ENCODE measurements around the gene C14orf132.
A peak's percentile ranks its signal among the peaks of the same experiment; 100 is the strongest.
"Not testable (repeated sequence)": the region's sequence is repeated elsewhere in the genome, so short reads cannot be mapped to it uniquely, and the experiment has no call there.

C14orf132 gene

DNA sequence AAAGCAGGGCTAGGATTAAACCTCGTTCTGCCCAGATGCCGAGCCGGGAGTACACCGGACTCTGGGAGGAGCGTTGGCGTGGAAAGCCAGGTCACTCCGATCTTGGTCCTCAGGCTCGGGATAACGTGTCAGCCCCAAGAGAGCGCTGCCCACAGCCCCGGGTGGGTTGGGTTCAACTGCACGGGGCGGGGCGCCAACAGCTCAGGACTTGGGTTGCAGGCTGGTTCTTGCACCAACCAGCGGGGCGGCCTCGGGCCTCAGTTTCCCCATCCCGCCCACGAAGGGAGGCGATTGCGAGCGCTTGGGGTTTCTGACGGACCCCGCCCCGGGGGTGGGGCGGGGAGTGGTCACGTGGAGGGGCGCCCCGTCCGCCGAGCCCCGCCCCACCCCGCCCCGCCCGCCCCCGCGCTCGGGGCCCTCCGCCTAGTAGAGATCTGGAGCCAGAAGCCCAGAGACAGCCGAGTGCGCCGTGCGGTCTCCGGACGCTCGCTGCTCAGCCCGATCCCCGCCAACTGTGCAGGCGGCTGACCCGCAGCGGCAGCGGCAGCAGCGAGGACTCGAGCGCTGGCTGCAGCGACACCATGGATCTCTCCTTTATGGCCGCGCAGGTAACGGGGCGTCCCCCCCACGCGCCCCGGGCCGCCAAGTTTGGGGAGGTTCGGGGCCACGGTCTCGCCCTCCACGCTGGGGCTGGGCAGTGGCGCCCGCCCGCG, at the start of gene C14orf132:
Gene C14orf132, plus strand, starts transcription at position 443 of the 713 bp plus-strand sequence. Its CDS starts 139 bp downstream, at position 582.
- peak in 1 of 2 experiments; percentile 48 for DNase-seq

DNA sequence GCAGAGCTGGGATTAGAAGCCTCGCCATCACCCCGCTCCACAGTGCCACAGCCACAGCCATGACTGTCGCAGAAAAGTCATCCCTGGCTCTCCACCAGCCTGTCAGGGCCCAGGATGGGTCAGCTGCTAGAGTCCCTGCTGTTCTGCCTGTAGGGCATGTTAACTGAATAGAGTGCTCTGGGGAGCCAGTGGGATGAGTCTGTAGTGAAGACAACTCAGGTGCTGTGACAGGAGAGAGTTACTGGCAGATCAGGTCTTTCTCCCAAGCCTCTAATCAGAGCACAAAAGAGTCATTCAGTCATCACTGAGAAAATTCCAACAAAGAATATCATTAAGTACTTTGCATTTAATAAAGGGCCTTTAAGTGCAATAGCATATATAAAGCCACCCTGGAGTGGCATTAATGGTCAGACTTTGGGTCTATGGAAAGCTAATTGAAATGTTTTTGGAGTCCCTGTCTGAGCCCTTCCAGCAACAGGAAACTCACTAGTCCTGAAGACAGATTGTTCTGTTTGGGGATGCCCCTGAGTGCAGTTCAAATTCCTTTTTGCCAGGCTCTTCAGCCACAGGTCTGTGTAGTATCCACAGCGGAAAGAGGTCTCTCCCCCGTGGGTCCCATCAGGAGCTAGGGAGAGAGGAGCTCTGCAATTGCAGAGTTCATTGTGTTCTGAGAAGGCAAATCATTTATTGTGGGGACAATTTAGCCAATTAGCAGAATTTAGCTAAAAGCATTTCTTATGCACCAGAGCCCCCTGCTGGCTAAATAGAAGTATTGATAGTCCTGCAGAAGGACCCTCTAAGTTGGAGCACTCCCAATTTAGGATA, 45.2 kb upstream of the C14orf132 start:
- peak in 1 of 2 experiments; percentile 63 for DNase-seq

DNA sequence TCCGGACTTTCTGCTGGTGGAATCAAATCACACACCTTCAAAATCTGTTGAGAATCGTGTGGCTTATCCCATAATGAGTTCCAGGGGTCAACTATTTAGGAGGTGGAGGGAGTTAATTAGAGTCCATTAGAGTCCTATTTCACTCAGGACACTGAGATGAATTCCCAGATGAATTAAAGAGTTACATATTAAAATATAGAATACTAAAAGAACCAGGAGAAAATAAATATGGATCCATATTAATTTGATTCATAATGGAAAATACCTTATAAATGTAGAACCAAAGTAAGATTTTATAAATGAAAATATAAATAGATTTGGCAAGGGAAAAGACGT, 44.6 kb upstream of the C14orf132 start:
- no peak for DNase-seq

DNA sequence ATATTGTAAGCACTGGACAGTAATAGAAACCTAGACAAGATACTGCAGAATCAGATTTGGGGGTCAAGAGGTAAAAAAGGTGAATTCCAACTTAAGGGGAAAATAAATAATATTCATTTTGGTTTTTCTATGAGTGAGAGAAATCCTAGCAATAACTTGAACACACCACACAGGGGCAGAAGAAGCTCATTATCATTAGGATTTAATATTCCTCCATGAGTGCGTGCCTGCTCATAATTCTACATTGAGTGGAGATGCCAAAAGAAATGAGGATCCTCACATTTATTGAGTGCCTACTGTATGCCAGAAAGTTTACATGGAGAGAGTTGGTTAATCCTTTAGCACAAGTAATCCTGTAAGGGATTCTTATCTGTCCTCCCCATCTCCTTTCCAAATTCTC, 40.5 kb upstream of the C14orf132 start:
- no peak for DNase-seq

DNA sequence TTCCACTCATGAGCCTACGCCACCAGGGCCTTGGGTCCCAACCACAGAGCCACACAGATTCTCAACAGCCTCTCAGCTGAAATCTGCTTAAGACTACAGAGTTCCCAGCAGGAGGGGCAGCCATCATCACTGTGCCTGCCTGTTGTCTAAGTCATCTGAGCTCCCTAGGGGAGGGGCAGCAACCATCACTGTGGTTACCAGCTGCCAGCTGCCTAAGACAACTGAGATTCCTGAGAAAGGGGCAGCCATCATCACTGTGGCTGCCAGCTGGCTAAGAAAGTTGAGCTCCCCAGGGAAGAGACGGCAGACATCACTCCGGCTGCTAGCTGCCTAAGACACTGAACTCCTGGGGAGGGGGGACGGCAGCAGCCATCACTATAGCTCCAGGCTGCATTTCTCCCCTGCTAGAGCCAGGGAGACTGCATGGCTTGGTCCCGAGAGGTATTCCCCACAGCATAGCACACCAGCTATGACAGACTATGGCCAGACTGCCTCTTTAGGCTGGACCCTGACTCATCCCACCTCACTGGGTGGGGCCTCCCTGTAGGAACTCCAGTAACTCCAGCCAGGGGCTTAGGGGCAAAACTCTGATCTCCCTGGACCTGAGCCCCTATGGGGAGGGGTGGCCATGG, 37.2 kb upstream of the C14orf132 start:
- no peak for DNase-seq

DNA sequence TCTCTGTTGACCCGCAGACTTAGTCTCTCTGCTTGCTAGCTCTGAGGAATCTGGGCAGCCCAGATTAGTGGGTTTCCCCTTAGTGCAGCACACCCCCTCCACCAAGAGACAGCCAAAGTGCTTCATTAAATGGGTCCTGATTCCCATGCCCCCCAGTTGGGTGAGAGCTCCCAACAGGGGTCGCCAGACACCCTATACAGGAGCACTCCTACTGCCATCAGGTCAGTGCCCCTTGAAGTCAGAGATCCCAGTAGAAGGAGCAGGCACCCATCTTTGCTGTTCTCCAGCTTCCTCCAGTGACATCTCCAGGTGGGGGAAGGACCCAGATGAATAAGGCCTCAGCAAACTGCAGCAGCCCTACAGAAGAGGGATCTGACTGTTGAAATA, 36.7 kb upstream of the C14orf132 start:
- DNase-seq: no peak

DNA sequence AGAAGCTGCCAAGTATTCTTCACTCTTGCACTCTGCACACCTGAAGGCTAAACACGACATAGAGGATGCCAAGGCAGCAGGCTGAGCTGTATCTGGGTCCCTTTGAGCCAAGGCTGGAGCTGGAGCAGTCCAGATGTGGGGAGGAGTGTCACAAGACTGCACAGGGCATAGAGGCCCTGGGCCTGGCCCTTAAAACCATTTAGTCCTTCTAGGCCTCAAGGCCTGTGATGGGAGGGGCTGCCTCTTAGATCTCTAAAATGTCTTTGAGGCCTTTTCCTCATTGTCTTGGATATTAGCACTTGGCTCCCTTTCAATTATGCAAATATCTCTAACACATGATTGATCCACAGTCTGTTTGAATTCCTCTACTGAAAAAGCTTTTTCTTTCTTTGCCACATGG, 28.0 kb upstream of the C14orf132 start:
- DNase-seq: no peak

DNA sequence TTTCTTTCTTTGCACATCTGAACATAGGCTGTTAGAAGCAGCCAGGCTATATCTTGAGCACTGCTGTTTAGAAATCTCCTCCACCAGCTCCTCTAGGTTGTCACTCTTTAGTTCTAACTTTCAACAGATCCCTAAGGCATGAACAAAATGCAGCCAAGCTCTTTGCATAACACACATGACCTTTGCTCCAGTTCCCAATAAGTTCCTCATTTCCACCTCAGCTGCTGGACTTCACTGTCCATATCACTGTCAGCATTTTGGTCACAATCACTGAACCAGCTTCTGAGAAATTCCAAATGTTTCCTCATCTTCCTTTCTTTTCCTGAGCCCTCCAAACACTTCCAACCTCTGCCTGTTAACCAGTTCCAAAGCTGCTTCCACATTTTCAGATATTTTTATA, 27.6 kb upstream of the C14orf132 start:
- no peak for DNase-seq

DNA sequence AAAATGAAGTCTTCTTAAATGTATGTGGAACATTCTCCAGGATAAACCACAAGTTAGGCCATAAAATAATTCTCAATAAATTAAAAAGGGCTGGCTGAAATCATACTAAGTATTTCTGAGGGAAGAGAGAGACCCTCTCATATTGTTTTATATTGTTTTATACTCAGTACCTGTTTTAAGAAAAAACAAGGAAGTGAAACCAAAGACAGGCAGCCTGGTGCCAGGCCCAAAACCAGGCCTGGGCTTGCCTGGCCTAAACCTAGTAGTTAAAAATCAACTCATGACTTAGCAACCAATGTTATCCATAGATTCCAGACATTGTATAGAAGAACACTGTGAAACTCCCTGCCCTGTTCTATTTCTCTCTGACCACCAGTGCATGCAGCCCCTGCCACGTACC, 26.4 kb upstream of the C14orf132 start:
- not testable (repeated sequence) for DNase-seq

DNA sequence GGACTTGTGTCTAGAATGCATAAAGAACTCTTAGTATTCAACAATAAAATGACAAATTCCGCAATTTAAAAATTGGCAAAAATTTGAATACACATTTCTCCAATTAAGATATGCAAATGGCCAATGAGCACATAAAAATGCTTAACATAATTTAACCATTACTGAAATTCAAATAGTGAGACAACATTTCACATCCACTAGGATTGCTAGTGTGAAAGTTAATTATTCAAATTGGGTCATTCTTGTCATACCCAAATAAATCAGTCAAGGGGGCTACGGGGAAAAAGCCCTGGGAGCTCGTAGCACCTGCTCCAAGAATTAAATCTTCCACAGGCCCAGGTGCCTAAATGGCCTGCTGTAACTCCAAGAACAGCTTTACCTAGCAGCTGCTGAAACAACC, 25.0 kb upstream of the C14orf132 start:
- DNase-seq: no peak

DNA sequence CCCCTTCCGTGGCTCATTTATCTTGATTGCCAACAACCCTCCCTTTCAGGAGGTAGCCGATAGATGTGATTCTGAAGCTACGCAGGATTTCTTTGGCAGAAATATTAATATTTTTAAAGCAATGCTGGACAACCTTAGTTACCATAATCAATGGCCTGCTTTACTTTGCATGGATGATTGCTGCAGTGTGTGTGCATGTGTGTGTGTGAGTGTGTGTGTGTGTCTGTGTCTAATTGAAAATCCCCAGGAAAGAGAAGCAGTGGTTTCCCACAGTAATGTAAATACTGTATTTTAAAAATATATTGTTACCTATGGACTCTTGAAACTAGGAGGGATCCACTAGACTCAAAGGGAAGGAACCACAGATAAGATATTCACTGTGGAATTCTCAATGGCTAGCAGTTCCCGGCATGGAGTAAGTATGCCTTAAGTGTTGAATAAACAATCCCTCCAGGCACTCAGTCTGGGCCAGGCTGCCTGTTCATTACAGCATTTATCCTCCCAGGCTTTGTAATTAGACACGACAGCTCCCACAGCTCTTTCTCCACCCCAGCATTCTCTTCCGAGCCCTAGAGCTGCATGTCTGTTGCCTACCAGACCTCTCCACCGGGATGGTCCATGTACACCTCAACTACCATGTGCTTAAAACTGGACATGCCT, 22.5 kb upstream of the C14orf132 start:
- no peak for DNase-seq

DNA sequence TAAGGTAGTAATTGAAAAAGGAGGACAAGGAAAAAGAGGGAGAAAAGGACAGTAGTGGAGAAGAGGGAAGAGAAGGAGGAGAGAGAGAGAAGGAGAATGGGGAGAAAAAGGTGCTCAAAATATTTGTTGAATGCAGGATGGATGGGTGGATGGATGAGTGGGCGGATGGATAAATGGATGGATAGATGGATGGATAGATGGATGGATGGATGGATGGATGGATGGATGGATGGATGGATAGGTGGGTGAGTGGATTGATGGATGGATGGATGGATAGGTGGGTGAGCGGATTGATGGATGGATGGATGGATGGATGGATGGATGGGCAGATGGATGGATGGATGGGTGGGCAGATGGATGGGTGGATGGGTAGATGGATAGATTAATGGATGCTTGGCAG, 21.3 kb upstream of the C14orf132 start:
- no peak for DNase-seq

DNA sequence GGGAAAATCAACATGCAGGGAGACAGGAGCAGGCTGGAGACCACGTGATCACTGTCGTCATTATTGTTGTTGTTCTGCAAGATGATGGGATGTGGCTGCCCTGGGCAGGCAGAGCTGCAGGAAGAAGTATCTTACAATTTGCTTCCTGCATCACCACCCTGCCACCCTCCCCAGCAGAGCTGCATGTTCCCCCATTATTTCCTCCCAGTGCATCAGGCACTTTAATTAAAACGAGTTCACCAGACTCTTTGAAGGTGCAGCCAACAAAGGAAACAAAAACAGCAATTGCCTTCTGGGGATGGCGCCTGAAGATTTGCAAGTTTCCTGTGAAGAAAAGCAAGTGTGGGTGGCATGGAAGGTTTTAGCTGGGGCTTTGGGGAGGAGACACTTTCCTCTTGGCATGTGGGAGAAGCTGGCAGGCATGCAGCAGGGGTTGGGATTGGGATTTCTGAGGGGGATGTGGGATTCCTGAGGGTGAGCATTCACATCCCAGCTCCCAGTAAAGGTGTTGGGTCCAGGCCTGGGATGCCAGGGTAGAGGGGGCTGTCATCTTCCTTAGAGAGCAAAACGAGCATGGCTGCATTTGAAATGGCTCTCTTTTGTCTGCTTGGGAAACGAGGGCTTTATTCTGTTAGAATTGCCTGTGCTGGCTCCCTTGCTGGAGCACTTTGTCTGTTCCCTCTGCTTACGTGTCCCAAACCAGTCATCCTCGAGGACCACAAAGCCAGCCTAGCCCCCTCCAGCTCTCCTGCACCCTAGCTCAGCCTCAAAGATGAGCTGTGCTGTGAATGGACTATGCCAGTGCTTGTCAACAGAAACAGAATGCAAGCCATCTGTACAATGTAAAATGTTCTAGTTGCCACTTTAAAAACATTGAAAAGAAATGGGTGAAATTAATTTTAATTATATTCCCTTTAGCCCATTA, 11.5 kb upstream of the C14orf132 start:
- DNase-seq: no peak

DNA sequence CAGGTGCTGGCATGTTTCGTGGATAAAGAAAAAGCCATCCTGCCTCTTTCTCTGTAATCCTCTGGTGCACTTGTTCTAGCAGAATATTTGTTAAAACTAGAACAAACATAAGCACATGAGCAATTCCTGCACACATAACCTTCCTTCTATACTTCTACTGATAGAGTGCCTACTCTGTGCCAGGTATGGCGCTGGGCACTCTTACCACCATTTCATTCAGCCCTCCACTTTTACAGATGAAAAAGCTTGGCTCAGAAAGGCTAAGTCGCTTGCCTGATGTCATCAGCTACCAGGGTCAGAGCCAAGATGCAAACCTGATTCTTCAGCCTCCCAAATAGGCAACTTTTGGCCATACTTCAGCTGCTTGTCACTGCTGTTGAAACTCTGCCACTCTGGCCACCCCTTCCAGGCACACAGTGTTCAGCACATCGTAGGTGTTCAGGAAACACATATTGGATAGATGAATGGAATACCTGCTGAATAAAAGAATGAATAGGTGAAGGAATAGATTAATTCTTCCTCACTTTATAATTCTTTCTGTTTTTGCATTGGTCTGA, 10.0 kb upstream of the C14orf132 start:
- DNase-seq: no peak

DNA sequence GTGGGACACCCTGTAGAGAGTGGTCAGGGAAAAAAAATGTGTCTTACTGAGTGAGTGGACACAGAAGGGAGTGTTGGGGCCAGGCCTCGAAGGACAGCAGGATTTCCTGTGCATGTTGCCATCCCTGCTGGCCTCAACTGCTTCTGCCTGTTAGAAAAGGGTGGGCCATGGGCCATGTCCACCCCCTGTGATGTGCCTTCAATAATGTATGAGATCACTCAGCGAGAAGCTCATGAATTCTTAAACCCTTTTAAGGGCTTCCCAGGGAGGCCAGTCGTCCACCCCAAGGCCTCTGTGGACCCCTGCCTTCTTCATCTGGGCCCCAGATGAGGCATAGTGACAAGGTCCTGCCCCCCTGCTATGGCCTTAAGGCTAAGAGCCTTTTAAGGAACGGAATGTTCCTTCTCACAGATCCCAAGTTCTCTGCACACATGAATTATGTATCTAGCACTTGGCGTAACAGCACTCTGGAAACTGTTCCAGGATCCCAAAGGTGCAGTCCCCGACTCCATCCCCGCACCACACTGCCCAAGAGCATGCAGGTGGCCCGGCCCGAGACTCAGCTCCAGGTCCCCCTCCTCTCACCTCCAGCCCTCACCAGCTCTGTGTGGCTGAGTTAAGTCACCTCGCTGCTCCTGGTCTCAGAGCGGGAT, 8.9 kb upstream of the C14orf132 start:
- DNase-seq: no peak

DNA sequence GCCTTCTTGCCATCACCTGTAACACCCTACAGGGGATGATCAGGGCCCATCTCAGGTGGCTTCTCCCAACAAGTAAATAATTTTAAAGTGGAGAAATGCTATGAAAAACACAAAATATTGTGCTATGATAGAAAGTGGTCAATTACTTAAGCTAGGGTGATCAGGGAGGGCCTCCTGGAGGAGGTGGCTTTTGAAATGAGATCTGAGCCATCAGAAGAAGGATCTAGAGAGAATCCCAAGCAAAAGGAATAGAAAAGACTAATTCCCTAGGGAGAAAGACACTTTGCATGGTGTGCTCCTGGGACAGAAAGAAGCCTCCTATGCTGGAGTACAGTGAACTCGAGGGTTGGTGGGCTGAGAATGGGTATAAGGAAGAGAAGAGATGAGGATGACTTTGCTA, 7.5 kb upstream of the C14orf132 start:
- no peak for DNase-seq

DNA sequence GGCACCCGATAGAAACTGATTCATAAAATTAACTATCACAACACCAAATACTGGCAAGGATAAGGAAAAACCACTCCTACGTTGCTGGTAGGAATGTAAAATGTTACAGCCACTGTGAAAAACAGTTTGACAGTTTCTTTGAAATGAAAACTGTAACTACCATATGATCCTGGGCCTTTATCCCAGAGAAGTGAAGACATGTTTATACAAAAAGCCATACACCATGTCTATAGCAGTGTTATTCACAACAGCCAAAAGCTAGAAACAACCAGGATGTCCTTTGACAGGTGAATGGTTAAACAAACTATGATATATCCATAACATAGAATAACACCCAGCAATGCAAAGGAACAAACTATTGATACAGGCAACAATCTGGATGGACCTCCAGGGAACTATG, 3.7 kb upstream of the C14orf132 start:
- DNase-seq: no peak

DNA sequence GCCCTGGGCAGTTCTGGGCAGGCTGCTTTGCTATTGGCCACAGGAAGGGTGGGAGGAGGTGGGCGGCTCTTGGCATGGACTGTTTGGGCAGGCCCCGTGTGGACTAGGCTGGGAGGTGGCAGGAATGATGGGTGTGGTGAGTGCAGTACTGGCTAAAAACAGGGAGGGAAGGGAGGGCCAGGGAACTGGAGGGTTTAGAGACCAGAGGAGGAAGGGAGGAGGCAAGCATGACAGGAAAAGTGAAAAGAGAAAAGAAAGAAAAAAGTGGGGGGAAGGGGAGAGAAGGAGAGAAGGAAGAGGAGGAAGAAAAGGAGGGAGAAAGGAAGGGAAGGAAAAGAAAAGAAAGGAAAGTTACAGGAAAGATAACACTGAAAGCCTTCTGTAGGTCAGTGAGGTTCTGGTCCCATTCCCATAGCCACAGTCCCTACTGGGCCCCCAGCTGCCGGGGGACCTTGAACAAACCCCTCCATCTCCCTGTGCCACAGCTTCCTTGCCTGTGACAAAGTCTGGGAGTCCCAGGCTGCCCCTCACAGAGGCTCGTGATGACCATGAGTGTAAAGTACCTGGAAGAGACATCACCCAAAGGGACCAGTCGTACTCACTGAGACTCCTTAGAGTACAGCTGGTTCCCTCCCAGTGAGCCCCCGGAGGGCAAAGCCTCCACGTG, 1.1 kb upstream of the C14orf132 start:
- no peak for DNase-seq

DNA sequence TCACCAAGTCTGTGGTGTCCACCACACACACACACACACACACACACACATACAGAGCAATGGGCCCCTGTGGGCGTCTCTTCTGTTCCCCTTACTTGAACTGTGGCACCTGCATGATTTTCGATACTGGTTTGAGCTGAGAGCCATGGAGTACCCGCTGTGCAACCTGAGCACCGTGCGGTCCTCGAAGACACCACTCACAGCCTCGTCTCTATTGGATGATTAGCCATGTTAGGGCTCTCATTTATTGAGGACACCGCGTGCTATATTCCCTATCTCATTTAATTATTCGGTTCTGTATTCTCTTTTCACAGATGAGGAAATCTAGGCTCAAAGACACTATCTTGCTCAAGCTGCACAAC, 623 bp upstream of the C14orf132 start:
- no peak for DNase-seq

DNA sequence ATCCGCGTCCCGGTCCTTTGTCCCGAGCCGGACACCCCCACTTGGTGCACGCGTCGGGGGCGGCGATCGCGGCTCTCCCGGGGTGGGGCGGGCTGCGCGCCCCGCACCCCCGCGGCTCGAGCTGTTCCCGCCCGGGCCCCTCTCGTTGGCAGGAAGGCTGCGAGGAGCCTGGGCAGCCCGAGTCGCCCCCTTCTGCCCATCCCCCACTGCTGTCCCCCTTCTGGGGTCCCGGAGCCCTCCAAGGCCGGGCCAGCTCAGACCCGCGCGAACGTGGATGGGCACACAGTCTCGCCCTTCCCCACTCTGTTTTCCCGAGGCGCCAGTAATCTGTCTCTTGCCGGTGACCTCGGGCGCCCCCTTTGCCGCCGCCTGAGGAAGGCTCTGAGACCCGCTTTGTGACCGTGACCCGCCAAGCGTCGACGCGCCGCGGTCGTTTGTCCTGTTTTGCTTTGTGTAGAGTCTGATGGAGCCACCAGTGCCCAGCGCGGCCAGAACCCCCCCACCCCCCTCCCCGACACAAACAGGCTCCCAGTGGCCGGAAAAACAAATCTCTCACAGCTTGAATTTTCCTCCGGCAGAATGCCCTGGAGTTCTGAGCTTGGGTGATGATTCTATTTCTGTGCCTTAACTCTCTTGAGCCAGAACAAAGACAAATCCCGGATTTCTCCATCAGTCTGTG, 610 bp downstream of the C14orf132 start:
- DNase-seq: peak; percentile 12 to 19
